Cardiac fibroblast (primary cell): ENCODE data around the gene PPDPF.

Source experiments
- DNase-seq, 2 donors: peaks; one replicate each; pipeline versions ENCODE4 v3.0.0 to v3.0.0-alpha.2; 2010; ENCODE audit warnings: low read depth in 2 of 2
- H3K4me3 ChIP-seq, 2 donors: replicated peaks in 1 of 2; 1 replicate in 1 of 2; 2 replicates in 1 of 2; pipeline ENCODE4 v1.5.1; 2011; ENCODE audit warnings: low read depth in 2 of 2, low read length in 2 of 2, mild to moderate bottlenecking in 2 of 2, moderate library complexity in 1 of 2
- CTCF ChIP-seq: IDR thresholded peaks from one replicate; pipeline ENCODE4 v1.5.1; 2011; ENCODE audit warnings: low read depth, mild to moderate bottlenecking, low read length, inconsistent platforms

PPDPF gene

GRCh38 chr20:63553251-63553932 lies 32.8 kb downstream of the PPDPF start:
- TF ChIP-seq CTCF = no peak
- H3K4me3 ChIP-seq = peak overlapping the region; percentile 62 to 63

DNA sequence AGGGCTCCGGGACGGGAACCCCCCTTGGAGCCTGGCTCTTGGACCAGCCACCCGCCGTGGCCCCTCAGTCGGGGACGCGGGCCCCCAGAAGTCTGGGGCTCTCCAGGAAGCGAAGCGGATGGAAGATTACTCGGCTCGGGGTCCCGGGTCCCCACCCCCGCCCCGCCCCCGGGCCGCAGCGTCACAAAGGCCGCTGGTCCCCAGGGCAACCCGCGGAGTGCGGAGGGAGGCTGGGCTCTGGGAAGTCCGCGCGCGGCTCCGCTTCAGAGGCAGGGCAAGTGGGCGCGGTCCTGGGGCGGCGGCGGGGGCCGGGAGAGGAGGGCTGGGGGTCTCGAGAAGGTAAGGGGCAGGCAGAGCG lies 33.3 kb downstream of the PPDPF start, which contains the start of gene FNDC11:
TSS of gene FNDC11 (plus strand) at position 227 of the 358 bp plus-strand sequence. CDS start 1,505 bp downstream, outside the sequence.
- TF ChIP-seq CTCF = no peak
- DNase-seq = peak; percentile 20 to 36
- peak within 1 kb of the TSS; percentile 62 to 63 for H3K4me3 ChIP-seq

More at GRCh38 chr20:63553251-63553932, 32.8 kb downstream of the PPDPF start:
- peak; percentile 89 to 90 for DNase-seq

DNA sequence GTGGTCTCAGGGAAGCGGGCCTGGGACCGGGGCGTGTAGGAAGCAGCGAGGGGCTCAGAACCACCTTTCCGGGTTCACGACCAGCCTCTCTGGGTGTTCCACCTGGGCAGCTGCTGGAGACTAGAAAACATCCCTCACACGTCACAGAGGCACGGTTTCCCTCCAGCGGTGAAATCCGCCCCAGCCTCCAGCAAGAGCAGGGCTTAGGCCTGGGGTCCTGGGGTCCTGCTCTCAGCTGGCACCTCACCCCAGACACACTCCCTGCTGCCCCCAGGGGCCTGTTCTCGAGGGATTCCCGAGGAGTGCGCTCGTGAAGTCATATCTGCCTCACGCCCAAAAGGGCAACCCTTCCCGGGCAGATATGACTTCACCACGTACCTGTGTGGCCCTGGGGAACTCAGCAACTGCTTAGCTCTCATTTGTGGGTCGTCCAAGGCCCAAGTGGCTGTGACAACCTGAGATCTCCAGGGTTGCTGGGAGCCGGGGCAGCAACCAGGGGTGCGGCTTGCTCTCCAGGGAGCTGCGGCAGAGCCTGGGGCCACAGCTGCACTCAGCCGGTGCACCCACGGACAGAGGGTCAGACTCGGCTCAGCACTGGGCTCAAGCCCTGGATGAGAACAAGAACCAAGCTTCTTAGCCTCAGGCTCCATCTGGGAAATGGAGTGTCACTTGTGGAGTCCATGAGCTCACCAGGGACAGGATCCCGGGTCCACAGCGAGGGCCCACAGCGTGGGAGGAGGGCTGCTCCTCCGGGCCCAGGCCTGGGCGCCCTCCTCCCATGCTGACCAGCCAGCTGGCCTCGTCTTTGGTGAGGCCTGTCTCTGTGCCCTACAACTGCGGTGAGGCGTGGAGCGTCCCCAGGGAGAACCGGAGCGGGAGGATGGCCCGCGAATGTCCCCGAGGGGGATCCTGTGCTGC lies 34.1 kb downstream of the PPDPF start:
- no peak for DNase-seq
- peak overlapping the region; percentile 62 to 63 for H3K4me3 ChIP-seq
- no peak for TF ChIP-seq CTCF

DNA sequence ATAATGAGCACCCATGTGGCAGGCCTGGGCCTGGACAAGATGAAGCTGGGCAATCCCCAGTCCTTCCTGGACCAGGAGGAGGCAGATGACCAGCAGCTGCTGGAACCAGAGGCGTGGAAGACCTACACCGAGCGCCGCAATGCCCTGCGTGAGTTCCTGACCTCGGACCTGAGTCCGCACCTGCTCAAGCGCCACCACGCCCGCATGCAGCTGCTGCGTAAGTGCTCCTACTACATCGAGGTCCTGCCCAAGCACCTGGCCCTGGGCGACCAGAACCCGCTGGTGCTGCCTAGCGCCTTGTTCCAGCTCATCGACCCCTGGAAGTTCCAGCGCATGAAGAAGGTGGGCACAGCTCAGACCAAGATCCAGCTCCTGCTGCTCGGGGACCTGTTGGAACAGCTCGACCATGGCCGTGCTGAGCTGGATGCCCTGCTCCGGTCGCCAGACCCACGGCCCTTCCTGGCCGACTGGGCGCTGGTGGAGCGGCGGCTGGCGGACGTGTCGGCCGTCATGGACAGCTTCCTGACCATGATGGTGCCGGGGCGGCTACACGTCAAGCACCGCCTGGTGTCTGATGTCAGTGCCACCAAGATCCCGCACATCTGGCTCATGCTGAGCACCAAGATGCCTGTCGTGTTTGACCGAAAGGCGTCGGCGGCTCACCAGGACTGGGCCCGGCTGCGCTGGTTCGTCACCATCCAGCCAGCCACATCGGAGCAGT lies 35.3 kb downstream of the PPDPF start:
- no peak for DNase-seq
- H3K4me3 ChIP-seq = no peak overlapping the region
- TF ChIP-seq CTCF = no peak

DNA sequence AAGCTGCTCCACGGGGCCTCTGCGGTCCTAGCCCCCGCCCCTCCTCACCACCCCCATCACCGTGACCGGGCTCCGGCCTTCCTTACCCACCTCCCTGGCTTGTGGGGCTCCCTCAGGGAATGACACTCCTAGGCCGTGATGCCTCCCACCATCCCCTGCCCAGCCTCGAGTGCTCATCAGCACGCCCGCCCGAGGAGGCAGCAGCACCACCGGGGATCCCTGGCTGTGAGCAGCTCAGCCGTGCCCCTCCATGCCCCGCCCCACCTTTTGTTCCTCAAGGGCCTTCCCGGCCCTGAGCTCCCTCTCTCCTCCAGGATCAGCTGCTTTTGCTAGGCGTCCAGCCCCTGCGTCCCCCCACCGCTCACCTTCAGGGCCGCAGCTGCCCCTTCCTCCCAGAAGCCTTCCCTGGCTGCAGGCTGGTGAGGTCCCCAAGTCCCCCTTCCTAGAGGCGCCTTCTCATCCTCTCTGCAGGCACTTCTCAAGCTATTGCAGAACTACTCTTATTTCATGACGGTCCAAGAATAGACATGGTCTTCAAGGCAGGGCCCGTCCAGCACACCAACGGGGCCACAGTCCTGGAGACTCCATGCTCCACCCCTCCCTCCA lies 36.4 kb downstream of the PPDPF start:
- H3K4me3 ChIP-seq = no peak overlapping the region
- no peak for TF ChIP-seq CTCF
- no peak for DNase-seq

GRCh38 chr20:63557481-63557891 lies 36.9 kb downstream of the PPDPF start:
- H3K4me3 ChIP-seq = no peak overlapping the region
- no peak for TF ChIP-seq CTCF
- DNase-seq = no peak
